Measurements from ENCODE around the gene ERCC4. TPM values are rescaled to one million over a fixed set of nuclear protein-coding genes. Genes with fewer than 3 reads are reported as not detected.
"Not testable (repeated sequence)": the region's sequence is repeated elsewhere in the genome, so short reads cannot be mapped to it uniquely, and the experiment has no call there.

Gene ERCC4
- total and polyA plus RNA-seq, 9 donors, result 2.8 to 21.4 (median 14.0) TPM

DNA sequence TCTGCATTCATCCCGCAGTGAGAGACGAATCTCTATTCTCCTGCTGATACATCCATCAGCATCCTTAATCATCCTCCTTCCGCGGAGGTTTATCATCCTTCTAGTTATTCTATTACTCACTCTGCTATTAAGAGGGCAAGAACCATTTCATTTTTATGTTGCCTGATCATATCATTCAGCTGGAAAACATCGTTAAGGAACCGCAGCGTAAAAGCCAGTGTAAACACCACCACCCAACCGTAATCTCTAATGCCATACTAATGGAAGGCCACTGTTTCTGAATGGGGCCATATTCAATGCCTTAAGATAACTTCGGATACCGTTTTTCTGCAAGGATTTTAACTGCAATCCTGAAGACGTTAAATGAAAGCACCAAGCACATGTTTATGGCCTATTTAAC is 36.7 kb upstream of the ERCC4 start:
- no peak overlapping the region for H3K27ac ChIP-seq
- no peaks in the 10 kb centered on the region for H3K4me1 ChIP-seq (ENCODE audit: insufficient read depth)
- DNase-seq, result no peak
- no peaks in the 10 kb centered on the region for H3K36me3 ChIP-seq
- 35 to 45% (median 43%) methylated on average over 11 of the region's 11 CpGs for WGBS, 3 donors
- no peaks in the 10 kb centered on the region for H3K9me3 ChIP-seq
- H3K4me3 ChIP-seq, result no peak overlapping the region
- no peak for TF ChIP-seq POLR2A (IDR thresholded peaks at IDR 0.05)
- TF ChIP-seq, protein P1, sequence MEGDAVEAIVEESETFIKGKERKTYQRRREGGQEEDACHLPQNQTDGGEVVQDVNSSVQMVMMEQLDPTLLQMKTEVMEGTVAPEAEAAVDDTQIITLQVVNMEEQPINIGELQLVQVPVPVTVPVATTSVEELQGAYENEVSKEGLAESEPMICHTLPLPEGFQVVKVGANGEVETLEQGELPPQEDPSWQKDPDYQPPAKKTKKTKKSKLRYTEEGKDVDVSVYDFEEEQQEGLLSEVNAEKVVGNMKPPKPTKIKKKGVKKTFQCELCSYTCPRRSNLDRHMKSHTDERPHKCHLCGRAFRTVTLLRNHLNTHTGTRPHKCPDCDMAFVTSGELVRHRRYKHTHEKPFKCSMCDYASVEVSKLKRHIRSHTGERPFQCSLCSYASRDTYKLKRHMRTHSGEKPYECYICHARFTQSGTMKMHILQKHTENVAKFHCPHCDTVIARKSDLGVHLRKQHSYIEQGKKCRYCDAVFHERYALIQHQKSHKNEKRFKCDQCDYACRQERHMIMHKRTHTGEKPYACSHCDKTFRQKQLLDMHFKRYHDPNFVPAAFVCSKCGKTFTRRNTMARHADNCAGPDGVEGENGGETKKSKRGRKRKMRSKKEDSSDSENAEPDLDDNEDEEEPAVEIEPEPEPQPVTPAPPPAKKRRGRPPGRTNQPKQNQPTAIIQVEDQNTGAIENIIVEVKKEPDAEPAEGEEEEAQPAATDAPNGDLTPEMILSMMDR (IDR thresholded peaks at IDR 0.05), result no peak
- intact Hi-C loops (cut with DNase I), result no loop called here
- no peaks in the 10 kb centered on the region for H3K27me3 ChIP-seq

DNA sequence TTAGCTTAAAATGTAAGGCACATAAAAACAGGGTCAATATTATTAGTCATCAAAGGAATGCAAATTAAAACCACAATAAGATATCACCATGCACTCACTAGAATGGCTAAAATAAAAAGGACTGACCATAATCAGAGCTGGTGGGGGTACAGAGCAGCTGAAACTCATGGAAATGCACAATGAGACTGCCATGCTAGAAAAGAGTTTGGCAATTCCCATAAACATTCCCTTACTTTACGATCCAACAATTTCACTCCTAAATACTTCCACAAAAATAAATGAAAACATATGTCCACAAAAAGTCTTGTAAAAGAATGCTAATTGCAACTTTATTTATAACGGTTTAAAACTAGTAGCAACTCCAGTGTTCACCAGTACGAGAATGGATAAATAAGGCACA is 36.1 kb upstream of the ERCC4 start:
- H3K36me3 ChIP-seq, result no peaks in the 10 kb centered on the region
- H3K4me1 ChIP-seq (ENCODE audit: insufficient read depth), result no peaks in the 10 kb centered on the region
- H3K4me3 ChIP-seq, result no peak overlapping the region
- H3K27ac ChIP-seq, result no peak overlapping the region
- TF ChIP-seq, protein P1 (IDR thresholded peaks at IDR 0.05), result no peak
- TF ChIP-seq POLR2A (IDR thresholded peaks at IDR 0.05) (no peak), EP300 (IDR thresholded peaks at IDR 0.05) (no peak)
- WGBS, 3 donors, result 9 to 10% (median 10%) methylated on average over 3 of the region's 3 CpGs
- no peaks in the 10 kb centered on the region for H3K9me3 ChIP-seq
- no peak for DNase-seq
- H3K27me3 ChIP-seq, result no peaks in the 10 kb centered on the region
- intact Hi-C loops (cut with DNase I), result no loop called here

GRCh38 chr16:13885700-13886099 is 34.3 kb upstream of the ERCC4 start:
- Histone ChIP-seq H3K27ac (no peak overlapping the region), H3K4me1 (ENCODE audit: insufficient read depth) (no peaks in the 10 kb centered on the region), H3K27me3 (no peaks in the 10 kb centered on the region), H3K9me3 (no peaks in the 10 kb centered on the region), H3K36me3 (no peaks in the 10 kb centered on the region), H3K4me3 (no peak overlapping the region)
- DNase-seq, result no peak
- WGBS, 3 donors, result 59 to 73% (median 72%) methylated on average over 6 of the region's 6 CpGs
- intact Hi-C loops (cut with DNase I), result no loop called here
- TF ChIP-seq, protein P1 (IDR thresholded peaks at IDR 0.05), result no peak

GRCh38 chr16:13886608-13887007 is 33.3 kb upstream of the ERCC4 start:
- Histone ChIP-seq H3K36me3 (no peaks in the 10 kb centered on the region), H3K9me3 (no peaks in the 10 kb centered on the region), H3K4me1 (ENCODE audit: insufficient read depth) (no peaks in the 10 kb centered on the region), H3K27me3 (no peaks in the 10 kb centered on the region), H3K4me3 (no peak overlapping the region), H3K27ac (no peak overlapping the region)
- no peak for DNase-seq
- 84 to 92% (median 87%) methylated on average over 5 of the region's 5 CpGs for whole genome bisulfite sequencing, 3 donors
- TF ChIP-seq, protein P1 (IDR thresholded peaks at IDR 0.05), result no peak
- TF ChIP-seq EP300 (IDR thresholded peaks at IDR 0.05) (no peak), POLR2A (IDR thresholded peaks at IDR 0.05) (no peak)
- intact Hi-C loops (cut with DNase I), result no loop called here

DNA sequence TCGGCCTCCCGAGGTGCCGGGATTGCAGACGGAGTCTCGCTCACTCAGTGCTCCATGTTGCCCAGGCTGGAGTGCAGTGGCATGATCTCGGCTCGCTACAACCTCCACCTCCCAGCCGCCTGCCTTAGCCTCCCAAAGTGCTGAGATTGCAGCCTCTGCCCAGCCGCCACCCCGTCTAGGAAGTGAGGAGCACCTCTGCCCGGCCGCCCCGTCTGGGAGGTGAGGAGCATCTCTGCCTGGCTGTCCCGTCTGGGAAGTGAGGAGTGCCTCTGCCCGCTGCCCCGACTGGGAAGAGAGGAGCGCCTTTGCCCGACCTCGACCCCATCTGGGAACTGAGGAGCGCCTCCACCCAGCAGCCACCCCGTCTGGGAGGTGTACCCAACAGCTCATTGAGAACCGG is 30.6 kb upstream of the ERCC4 start:
- H3K27me3 ChIP-seq; H3K4me3 ChIP-seq; H3K4me1 ChIP-seq (ENCODE audit: insufficient read depth); DNase-seq; H3K27ac ChIP-seq; H3K36me3 ChIP-seq; H3K9me3 ChIP-seq; intact Hi-C loops (cut with DNase I): not testable (repeated sequence)
- 87 to 94% (median 88%) methylated on average over 17 to 22 of the region's 22 CpGs for WGBS, 3 donors

Data from ovary (tissue), 9 donors.